Measurements from ENCODE around the gene TMEM35B.

- TF ChIP-seq CTCF (IDR thresholded peaks at IDR 0.05; ENCODE audit: insufficient read depth, low read length) (no peak), SPI1 (IDR thresholded peaks at IDR 0.05; ENCODE audit: borderline replicate concordance, low read depth) (no peak), POLR2AphosphoS5 (IDR thresholded peaks at IDR 0.05; ENCODE audit: low read depth) (no peak), GABPA (IDR thresholded peaks at IDR 0.05; ENCODE audit: low read depth) (no peak)
- TF ChIP-seq, protein P1, sequence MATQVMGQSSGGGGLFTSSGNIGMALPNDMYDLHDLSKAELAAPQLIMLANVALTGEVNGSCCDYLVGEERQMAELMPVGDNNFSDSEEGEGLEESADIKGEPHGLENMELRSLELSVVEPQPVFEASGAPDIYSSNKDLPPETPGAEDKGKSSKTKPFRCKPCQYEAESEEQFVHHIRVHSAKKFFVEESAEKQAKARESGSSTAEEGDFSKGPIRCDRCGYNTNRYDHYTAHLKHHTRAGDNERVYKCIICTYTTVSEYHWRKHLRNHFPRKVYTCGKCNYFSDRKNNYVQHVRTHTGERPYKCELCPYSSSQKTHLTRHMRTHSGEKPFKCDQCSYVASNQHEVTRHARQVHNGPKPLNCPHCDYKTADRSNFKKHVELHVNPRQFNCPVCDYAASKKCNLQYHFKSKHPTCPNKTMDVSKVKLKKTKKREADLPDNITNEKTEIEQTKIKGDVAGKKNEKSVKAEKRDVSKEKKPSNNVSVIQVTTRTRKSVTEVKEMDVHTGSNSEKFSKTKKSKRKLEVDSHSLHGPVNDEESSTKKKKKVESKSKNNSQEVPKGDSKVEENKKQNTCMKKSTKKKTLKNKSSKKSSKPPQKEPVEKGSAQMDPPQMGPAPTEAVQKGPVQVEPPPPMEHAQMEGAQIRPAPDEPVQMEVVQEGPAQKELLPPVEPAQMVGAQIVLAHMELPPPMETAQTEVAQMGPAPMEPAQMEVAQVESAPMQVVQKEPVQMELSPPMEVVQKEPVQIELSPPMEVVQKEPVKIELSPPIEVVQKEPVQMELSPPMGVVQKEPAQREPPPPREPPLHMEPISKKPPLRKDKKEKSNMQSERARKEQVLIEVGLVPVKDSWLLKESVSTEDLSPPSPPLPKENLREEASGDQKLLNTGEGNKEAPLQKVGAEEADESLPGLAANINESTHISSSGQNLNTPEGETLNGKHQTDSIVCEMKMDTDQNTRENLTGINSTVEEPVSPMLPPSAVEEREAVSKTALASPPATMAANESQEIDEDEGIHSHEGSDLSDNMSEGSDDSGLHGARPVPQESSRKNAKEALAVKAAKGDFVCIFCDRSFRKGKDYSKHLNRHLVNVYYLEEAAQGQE (IDR thresholded peaks at IDR 0.05; ENCODE audit: insufficient replicate concordance, low read depth) = no peak
Observed at GRCh38 chr1:34975338-34975737, 9.8 kb downstream of the TMEM35B start.

Data from HL-60 (cell line).